DMS 273 treated with DMSO at 0.1 percent for 48 hours (cell line): ENCODE results near the gene ZNRF2.

Experiments used
- DNase-seq: peaks from one replicate; lab custom pipeline; 2025; lab: John Stamatoyannopoulos, UW

Gene ZNRF2

DNA sequence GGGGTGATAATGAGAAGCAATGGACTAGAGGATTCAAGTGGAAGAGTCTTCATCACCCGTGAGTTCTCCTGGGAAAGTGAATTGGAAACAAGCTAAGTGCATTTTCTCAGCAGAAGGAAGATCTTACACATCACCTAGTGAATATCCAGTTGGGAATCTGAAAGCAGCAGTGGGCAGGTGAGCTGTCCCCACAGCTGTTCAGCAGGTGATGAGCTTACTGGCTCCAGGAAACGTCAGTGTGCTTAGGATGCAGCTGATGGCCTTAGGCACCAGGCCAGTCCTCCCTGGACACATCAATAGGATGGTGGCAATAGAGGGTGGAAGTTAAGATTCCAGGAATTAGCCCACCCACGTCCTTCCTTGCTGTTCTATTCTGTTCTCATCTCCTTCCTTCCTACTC is 127.5 kb downstream of the ZNRF2 start:
- DNase-seq: no peak

DNA sequence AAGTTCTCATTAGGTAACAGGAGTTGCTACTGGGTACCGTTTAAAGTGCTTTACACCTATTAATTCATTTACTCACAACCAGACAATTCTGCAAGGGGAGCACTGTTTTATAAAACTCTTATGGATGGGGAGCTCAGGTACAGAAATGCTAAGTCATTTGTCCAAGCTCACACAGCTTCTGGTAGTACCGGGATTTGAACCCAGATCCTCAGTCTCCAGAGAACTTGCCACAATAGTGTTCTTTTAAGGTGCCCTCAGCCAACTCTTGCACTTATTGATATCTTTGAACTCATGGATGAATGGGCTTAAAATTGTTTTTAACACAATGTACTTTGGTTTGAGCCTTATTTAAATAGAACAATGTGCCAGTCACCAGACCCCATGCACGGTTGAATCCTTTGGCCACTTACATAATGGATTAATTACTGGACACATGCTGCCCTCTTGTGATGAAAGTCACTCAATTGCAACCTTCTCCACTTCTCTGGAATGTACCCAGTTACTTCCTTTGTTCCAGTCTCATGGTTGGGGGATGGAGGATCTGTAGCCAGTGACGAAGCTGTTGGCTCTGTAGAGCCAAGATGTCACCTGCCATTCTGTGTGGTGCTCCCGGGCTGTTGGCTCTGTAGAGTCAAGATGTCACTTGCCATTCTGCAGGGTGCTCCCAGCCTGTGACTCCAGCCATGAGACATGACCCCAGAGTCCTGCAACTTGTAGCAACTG is 128.5 kb downstream of the ZNRF2 start:
- peak; percentile 44 for DNase-seq

DNA sequence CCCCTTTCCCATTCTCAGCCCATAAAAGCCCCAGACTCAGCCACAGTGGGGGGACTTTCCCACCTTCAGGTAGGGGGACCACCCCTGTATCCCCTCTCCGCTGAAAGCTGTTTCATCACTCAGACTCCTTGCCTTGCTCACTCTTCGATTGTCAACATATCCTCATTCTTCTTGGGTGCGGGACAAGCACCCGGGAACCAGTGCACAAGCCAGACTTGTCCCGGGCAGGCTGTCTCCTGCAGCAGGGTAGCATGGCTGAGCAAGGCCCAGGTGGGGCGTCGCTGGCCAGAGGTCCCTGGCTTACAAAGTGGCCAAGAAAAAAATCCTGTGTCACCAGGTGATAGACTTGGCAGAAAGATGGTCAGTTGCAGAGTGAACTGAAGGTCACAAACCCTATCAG is 129.5 kb downstream of the ZNRF2 start:
- no peak for DNase-seq
